ENCODE measurements around the gene HPD.

HPD gene

DNA sequence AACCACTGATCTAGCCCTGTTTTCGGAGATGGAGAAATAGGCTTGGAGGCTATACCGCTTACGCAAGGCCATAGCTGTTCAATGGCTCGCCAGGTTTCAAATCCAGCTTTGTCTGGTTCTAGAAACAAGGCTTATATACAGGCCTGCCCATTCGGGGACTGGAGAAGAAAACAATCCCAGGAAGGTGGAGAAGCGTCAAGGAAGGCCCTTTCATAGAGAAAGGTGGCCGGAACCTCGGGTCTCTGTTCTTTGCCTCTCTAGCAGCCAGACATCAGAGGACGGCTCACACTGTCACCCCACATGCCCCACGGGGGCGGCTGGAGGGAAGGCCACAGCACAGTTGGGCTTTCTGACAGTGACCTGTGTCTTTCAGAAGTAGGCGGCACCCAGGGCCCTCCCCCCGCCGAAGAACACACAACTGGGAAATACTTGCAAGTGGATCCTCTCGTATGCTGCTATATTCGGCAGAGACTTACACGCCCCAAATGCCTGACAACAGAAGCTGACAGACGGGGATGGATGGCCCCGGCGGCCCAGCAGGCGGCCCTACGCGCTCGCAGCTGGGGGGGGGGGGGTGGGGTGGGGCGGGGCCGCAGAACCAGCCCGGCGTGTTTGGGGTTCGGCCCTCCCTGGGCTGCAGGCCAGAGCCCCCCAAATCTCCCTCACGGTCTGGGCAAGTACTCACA, 59.4 kb downstream of the HPD start:
- ATAC-seq: peak; percentile 21
- no peak for TF ChIP-seq ZNF70 (CRISPR knock-in tag; IDR thresholded peaks at IDR 0.05)
- TF ChIP-seq ZC3H10 (CRISPR knock-in tag; IDR thresholded peaks at IDR 0.05): no peak
- TF ChIP-seq, protein P1, sequence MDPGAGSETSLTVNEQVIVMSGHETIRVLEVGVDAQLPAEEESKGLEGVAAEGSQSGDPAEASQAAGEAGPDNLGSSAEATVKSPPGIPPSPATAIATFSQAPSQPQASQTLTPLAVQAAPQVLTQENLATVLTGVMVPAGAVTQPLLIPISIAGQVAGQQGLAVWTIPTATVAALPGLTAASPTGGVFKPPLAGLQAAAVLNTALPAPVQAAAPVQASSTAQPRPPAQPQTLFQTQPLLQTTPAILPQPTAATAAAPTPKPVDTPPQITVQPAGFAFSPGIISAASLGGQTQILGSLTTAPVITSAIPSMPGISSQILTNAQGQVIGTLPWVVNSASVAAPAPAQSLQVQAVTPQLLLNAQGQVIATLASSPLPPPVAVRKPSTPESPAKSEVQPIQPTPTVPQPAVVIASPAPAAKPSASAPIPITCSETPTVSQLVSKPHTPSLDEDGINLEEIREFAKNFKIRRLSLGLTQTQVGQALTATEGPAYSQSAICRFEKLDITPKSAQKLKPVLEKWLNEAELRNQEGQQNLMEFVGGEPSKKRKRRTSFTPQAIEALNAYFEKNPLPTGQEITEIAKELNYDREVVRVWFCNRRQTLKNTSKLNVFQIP (CRISPR knock-in tag; IDR thresholded peaks at IDR 0.05; ENCODE audit: borderline replicate concordance, low read depth): no peak
- no peak for TF ChIP-seq ZNF565 (CRISPR knock-in tag; conservative IDR thresholded peaks at IDR 0.05; ENCODE audit: low read depth)
- TF ChIP-seq ARNTL (CRISPR knock-in tag; IDR thresholded peaks at IDR 0.05; ENCODE audit: borderline replicate concordance, low read depth): no peak

GRCh38 chr12:121798787-121799155, 59.9 kb downstream of the HPD start:
- TF ChIP-seq PPARA (CRISPR knock-in tag; IDR thresholded peaks at IDR 0.05; ENCODE audit: borderline replicate concordance) (no peak), TCF4 (CRISPR knock-in tag; IDR thresholded peaks at IDR 0.05; ENCODE audit: borderline replicate concordance) (no peak), RARB (CRISPR knock-in tag; IDR thresholded peaks at IDR 0.05) (no peak), OSR1 (CRISPR knock-in tag; IDR thresholded peaks at IDR 0.05) (no peak), ARNTL (CRISPR knock-in tag; IDR thresholded peaks at IDR 0.05; ENCODE audit: borderline replicate concordance, low read depth) (no peak), BACH2 (CRISPR knock-in tag; IDR thresholded peaks at IDR 0.05; ENCODE audit: borderline replicate concordance) (no peak), TOX (CRISPR knock-in tag; IDR thresholded peaks at IDR 0.05; ENCODE audit: borderline replicate concordance) (no peak), GLIS3 (CRISPR knock-in tag; IDR thresholded peaks at IDR 0.05) (no peak), ZNF565 (CRISPR knock-in tag; conservative IDR thresholded peaks at IDR 0.05; ENCODE audit: low read depth) (no peak), ESRRG (CRISPR knock-in tag; IDR thresholded peaks at IDR 0.05) (no peak), TSHZ2 (CRISPR knock-in tag; IDR thresholded peaks at IDR 0.05) (no peak), ZNF70 (CRISPR knock-in tag; IDR thresholded peaks at IDR 0.05) (no peak), CSDC2 (CRISPR knock-in tag; IDR thresholded peaks at IDR 0.05) (no peak), ZNF8 (CRISPR knock-in tag; IDR thresholded peaks at IDR 0.05) (no peak), ZFP3 (CRISPR knock-in tag; IDR thresholded peaks at IDR 0.05) (no peak), PATZ1 (CRISPR knock-in tag; IDR thresholded peaks at IDR 0.05; ENCODE audit: borderline replicate concordance) (no peak), ISL1 (CRISPR knock-in tag; IDR thresholded peaks at IDR 0.05) (no peak)
- TF ChIP-seq, protein P1 (CRISPR knock-in tag; IDR thresholded peaks at IDR 0.05; ENCODE audit: borderline replicate concordance, low read depth): no peak
- TF ChIP-seq, protein P2, sequence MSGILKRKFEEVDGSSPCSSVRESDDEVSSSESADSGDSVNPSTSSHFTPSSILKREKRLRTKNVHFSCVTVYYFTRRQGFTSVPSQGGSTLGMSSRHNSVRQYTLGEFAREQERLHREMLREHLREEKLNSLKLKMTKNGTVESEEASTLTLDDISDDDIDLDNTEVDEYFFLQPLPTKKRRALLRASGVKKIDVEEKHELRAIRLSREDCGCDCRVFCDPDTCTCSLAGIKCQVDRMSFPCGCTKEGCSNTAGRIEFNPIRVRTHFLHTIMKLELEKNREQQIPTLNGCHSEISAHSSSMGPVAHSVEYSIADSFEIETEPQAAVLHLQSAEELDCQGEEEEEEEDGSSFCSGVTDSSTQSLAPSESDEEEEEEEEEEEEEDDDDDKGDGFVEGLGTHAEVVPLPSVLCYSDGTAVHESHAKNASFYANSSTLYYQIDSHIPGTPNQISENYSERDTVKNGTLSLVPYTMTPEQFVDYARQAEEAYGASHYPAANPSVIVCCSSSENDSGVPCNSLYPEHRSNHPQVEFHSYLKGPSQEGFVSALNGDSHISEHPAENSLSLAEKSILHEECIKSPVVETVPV (CRISPR knock-in tag; IDR thresholded peaks at IDR 0.05): no peak
- TF ChIP-seq, protein P3, sequence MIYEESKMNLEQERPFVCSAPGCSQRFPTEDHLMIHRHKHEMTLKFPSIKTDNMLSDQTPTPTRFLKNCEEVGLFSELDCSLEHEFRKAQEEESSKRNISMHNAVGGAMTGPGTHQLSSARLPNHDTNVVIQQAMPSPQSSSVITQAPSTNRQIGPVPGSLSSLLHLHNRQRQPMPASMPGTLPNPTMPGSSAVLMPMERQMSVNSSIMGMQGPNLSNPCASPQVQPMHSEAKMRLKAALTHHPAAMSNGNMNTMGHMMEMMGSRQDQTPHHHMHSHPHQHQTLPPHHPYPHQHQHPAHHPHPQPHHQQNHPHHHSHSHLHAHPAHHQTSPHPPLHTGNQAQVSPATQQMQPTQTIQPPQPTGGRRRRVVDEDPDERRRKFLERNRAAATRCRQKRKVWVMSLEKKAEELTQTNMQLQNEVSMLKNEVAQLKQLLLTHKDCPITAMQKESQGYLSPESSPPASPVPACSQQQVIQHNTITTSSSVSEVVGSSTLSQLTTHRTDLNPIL (CRISPR knock-in tag; IDR thresholded peaks at IDR 0.05; ENCODE audit: low read depth): no peak
- no peak for ATAC-seq
